SKM-1 (cell line): ENCODE measurements around the gene MYBPC3.

Experiments
- DNase-seq: peaks from one replicate; lab custom pipeline; 2025; ENCODE audit not compliant: unreplicated experiment; lab: John Stamatoyannopoulos, UW

MYBPC3 gene

GRCh38 chr11:47387944-47388696 lies 35.6 kb upstream of the MYBPC3 start:
- peak; percentile 96 for DNase-seq

DNA sequence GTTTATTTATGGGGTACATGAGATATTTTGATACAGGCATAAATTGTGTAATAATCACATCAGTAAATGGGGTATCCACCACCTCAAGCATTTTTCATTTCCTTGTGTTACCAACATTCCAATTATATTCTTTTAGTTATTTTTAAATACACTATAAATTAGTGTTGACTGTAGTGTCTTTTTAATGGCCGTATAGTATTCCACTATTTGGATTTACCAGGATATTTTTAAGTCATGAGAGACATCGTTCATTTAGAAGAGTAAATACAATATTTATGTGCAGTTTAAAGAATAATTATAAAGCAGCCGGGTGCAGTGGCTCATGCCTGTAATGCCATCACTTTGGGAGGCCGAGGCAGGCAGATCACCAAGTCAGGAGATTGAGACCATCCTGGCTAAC lies 32.0 kb upstream of the MYBPC3 start:
- DNase-seq, result no peak

GRCh38 chr11:47383071-47383470 lies 30.6 kb upstream of the MYBPC3 start:
- no peak for DNase-seq

- no peak for DNase-seq
Measured at GRCh38 chr11:47380078-47380477, 27.6 kb upstream of the MYBPC3 start.

- no peak for DNase-seq
Measured at GRCh38 chr11:47379317-47379716, 26.8 kb upstream of the MYBPC3 start.

GRCh38 chr11:47378836-47379170 lies 26.3 kb upstream of the MYBPC3 start:
- DNase-seq, result no peak

DNA sequence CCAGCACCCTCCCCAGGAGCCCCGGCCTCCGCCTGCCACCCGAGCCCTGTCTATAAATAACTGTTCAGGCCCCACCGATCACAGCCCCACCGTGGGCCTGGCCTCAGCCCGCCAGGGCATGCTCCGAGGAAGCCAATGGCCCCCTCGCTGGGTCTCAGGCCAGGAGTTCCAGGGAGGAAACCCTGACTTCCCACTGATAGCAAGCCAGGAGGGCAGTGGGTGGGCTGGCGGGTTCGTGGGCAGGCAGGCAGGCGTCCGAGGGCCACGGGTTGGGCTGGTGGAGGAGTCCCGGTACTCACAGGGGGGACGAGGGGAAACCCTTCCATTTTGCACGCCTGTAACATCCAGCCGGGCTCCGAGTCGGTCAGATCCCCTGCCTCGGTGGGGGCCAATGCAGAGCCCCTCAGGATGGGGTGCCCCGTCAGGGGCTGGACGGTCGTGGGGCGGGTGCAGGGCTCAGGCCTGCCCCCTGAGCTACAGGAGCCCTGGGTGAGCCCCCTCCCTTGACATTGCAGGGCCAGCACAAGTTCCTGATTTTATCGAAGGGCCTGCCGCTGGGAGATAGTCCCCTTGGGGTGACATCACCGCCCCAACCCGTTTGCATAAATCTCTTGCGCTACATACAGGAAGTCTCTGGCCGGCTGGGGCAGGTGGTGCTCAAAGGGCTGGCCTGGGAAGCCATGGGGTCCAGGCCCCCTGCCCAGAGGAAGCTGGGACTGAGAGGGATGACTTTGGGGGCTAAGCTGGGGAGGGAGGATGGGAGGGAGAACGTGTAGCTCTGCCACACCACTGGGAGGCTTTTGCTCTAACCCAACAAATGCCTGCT lies 25.7 kb upstream of the MYBPC3 start, which contains the start of gene SPI1:
TSS of gene SPI1 (minus strand) at position 538 of the 826 bp plus-strand sequence. CDS start at position 344, 194 bp downstream.
- DNase-seq, result peak; percentile 94

GRCh38 chr11:47377571-47378009 lies 25.1 kb upstream of the MYBPC3 start:
- no peak for DNase-seq

GRCh38 chr11:47376525-47377371 lies 24.2 kb upstream of the MYBPC3 start:
- peak; percentile 60 for DNase-seq

- DNase-seq, result no peak
Measured at GRCh38 chr11:47376107-47376524, 23.6 kb upstream of the MYBPC3 start.

- DNase-seq, result no peak
Measured at GRCh38 chr11:47375546-47376085, 23.1 kb upstream of the MYBPC3 start.

DNA sequence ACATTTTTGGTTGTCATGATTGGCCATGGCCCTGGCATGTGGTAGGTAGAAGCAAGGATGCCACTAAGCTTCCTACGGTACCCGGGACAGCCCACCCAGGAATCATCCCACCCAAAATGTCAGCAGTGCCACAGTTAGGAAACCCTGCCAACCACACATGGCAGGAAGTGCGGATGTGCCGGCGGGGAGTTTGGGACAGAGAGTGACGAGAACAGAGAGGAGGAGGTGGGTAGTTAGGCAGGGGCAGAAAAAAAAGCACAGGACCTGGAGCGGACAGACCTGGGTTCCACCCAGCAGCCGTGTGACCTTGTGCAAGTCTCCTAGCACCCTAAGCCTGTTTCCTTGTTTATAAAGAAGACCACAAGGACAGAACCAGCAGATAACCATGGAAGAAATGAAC lies 22.5 kb upstream of the MYBPC3 start:
- DNase-seq, result no peak

DNA sequence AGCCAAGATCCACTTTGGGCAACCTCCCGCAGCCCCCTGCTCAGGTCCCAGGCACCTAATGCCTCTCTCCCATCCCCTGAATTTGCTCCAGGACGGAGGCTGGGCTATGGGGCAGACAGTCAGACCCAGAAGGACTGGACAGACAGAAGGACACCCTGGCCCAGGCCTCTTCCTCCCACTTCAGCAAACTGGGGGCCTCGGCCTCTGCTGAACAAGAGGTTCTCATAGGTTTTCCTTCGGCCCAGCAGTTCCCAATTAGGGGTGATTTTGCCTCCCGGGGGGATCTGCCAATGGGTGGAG lies 22.2 kb upstream of the MYBPC3 start:
- DNase-seq, result no peak

- peak; percentile 40 for DNase-seq
Measured at GRCh38 chr11:47373876-47374719, 21.6 kb upstream of the MYBPC3 start.

DNA sequence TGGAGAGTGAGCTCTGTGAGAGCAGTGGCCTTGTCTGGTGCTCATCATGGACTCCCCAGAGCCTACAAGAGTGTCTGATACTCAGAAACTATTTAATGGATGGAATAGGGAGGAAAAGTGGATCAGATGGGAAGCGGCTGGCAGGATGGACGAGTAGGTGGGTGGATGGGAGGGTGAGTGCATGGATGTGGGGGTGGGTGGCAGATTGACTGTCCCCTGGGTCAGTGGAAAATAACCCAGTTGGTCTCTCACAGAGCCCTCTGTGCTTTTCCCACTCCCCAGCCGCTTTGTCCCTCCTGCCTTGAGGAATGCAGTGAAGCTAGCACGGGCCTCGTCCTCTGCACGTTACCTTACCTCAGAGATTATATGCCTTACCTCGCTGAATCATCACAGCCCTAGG lies 19.9 kb upstream of the MYBPC3 start:
- DNase-seq, result no peak

DNA sequence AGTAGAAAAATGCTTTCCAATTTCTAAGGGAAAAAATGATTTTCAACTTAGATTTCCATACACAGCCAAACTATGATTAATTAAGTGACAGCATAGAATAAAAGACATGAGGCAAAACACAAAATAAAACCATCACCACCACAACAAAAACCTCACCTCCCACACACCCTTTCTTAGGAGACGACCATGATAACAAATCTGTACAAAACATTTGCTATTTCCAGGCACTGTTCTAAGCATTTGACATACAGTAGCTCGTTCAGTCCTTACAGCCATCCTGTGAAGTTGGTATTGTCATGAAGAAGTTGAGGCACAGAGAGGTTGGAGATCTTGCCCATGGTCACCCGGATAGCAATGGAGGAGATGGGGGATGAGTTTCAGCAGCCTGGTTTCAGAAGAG lies 17.2 kb upstream of the MYBPC3 start:
- DNase-seq, result no peak

- no peak for DNase-seq
Measured at GRCh38 chr11:47366020-47366490, 13.6 kb upstream of the MYBPC3 start.

DNA sequence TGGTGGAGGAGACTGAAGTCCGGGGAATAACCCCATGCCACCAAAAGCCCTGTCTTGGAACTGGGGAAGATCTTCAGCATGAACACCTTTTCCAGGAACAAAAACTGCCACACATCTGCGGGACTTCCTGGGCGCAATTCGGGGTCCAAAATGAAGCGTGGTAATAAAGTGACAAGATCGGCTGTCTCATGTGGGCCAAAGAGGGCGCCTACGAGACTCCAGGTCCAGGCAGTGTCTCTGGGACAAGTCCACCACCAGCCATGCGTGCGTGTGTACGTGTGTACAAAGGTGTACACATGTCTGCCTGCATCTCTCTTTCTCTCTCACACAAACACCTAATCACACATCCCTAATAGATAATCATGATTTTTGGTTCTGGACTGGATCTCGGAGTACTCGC lies 8.9 kb upstream of the MYBPC3 start:
- no peak for DNase-seq

DNA sequence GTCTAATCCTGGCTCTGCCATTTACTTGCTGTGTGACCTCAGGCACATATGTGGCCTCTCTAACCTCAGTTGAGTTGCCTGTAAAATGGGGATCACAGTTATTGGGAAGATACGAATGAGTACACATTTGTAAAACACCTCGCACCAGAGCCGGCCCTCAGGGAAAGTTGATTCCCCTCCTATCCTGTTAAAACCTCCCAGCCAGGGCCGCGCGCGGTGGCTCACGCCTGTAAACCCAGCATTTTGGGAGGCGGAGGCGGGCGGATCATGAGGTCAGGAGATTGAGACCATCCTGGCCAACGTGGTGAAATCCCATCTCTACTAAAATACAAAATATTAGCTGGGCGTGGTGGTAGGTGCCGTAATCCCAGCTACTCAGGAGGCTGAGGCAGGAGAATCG lies 7.8 kb upstream of the MYBPC3 start:
- DNase-seq, result no peak

DNA sequence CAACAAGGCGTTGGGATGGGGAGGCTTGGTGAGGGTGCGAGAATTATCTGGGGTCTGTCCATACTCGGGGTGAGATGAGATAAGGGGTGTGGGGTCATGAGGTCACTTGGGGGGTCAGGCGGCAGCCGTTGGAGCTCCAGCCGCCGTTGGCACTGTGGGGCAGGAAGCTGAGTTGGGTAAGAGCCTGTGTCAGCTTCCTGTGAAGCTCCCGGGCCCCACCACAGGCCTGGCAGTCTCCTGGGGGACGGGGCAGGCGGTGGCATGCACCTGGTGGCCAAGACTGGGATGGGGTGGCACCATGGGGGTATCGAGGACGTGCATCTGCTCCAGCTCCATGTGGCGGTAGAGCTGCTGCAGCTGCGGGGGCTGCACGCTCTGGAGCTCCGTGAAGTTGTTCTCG lies 7.1 kb upstream of the MYBPC3 start:
- peak; percentile 54 for DNase-seq
